ENCODE data around the gene WASHC4.
"Not testable (repeated sequence)": the region's sequence is repeated elsewhere in the genome, so short reads cannot be mapped to it uniquely, and the experiment has no call there.

The WASHC4 gene

GRCh38 chr12:105089817-105090216 is 17.7 kb upstream of the WASHC4 start:
- no peak for FAIRE-seq

GRCh38 chr12:105090361-105090760 is 17.2 kb upstream of the WASHC4 start:
- FAIRE-seq (no peak), DNase-seq (ENCODE audit: insufficient read length, low spot score) (no peak)

More at GRCh38 chr12:105089817-105090216, 17.7 kb upstream of the WASHC4 start:
- no peak for DNase-seq (ENCODE audit: insufficient read length, low spot score)

GRCh38 chr12:105091476-105092206 is 15.9 kb upstream of the WASHC4 start:
- no peak for FAIRE-seq
- DNase-seq (ENCODE audit: insufficient read length, low spot score), result no peak

DNA sequence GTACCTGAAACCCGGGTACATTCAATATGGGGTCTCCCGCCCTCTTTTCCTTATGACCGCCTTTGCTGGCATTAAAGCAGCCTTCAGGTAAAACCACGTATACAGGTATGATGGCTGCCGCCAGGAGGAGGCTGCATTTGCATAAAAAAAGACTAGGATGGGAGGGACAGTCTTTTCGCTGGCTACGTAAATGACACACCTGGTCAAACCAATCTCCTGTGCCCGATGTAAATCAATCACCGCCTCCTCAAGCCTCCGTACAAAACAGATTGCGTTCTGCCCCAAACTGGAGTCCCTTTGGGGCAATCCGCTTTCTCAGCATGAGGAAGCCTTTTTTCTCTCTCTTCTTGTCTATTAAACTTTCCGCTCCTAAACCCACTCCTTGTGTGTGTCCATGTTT is 15.2 kb upstream of the WASHC4 start:
- FAIRE-seq (no peak), DNase-seq (ENCODE audit: insufficient read length, low spot score) (no peak)

DNA sequence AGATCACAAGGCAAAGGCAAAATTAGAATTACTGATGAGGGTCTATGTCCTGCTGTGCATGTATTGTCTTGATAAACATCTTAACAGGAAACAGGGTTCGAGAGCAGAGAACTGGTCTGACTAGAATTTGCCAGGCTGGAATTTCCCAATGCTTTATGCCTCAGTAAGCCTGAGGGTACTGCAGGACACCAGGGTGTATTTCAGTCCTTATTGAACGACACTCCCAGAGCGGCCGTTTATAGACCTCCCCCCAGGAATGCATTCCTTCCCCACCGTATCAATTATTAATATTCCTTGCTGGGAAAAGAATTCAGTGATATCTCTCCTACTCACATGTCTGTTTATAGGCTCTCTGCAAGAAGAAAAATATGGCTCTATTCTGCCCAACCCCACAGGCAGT is 12.2 kb upstream of the WASHC4 start:
- FAIRE-seq; DNase-seq (ENCODE audit: insufficient read length, low spot score): not testable (repeated sequence)

DNA sequence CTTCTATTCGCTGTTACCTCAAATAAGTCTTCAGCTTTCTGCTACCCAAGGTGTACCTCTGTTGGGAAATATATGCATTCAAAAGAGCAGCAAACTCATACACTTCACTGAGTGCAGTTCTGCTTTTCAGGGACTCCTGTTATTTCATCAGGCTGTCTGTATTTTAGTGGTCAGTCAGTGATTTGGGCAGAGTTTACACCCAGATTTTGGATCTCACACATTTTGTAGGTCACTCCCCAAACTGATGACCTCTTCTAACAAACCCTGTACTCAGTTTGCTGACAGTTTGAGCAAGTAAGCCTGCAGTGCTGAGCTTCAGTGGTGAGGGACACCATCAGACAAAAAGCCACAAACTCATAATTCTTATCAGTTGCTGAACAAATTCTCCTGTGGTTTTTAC is 8.2 kb upstream of the WASHC4 start:
- DNase-seq (ENCODE audit: insufficient read length, low spot score), result no peak
- FAIRE-seq, result no peak

- no peak for FAIRE-seq
- DNase-seq (ENCODE audit: insufficient read length, low spot score), result no peak
Observed at GRCh38 chr12:105100207-105100985, 7.1 kb upstream of the WASHC4 start.

- peak; percentile 73 for FAIRE-seq
Observed at GRCh38 chr12:105100998-105101397, 6.5 kb upstream of the WASHC4 start.

DNA sequence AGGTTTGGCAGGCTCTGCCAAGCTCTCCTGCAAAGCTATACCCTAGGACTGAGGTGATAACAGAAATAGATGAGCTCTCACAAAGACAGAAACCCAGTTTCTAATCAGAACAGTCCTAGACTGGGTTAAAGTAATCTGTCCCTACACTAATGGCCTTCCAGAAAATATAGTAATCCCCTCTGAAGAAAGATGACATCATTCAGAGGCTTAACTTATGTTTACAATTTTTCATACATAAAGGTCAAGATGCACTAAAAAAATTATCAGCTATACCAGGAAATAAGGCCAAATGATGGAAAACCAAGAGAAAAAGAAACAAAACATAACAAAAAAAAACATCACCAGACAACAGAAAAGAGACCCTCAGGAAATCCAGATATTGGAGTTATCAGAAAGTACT is 4.9 kb upstream of the WASHC4 start:
- DNase-seq (ENCODE audit: insufficient read length, low spot score) (no peak), FAIRE-seq (no peak)

More at GRCh38 chr12:105100998-105101397, 6.5 kb upstream of the WASHC4 start:
- no peak for DNase-seq (ENCODE audit: insufficient read length, low spot score)

- no peak for DNase-seq (ENCODE audit: insufficient read length, low spot score)
- no peak for FAIRE-seq
Observed at GRCh38 chr12:105104762-105105161, 2.8 kb upstream of the WASHC4 start.

DNA sequence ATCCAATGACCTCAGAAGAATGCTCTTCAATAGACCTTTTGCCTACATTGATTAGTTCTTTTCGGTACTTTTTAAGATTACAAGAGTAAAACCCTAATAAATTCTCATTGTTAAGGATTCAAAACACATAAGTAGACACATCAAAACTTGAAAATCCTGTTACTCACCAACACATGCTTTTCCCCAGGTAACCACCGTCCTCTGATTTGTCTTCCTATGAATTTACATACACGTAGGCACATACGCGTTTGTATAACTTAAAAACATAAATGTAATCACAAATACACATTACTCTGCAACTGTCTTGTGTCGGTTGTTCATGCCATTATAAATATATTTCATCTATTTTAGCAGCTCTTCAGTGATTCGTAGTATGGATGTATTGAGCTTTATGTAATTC is 910 bp upstream of the WASHC4 start:
- FAIRE-seq (peak; percentile 14), DNase-seq (ENCODE audit: insufficient read length, low spot score) (no peak)

DNA sequence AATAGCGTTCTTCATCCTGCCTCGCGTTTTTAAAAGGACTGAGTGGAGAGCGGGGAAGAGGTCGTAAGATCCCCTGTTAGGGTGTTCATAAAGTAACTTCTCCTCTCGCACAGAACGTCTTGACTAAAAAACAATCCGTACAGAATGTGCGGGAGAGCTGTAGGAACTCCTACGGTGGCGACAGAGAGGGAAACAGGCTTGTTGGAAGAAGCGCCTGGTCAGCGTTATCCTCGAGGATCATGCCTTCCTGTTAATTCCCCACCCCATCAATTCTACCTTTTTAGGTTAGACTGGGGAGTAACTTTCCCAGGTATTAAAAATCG is 399 bp upstream of the WASHC4 start:
- no peak for DNase-seq (ENCODE audit: insufficient read length, low spot score)
- peak; percentile 88 for FAIRE-seq

GRCh38 chr12:105109465-105110212 is 2.1 kb downstream of the WASHC4 start:
- DNase-seq (ENCODE audit: insufficient read length, low spot score), result no peak
- FAIRE-seq, result peak; percentile 92

DNA sequence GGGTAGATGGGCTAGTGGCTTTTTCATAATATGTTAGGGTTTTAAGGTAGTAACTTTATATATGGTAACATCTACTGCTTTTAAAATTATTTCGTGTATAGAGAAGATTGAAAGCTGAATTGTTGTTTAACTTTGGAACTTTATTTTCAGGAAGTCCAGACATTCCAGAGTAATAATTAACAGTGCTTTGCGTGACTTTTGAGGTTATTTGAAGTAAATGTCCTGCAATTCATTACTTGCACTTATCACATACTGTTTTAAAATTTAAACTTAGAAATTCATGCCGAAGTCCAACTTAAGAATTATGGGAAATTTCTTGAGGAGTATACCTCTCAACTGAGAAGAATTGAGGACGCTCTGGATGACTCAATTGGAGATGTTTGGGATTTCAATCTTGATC is 3.3 kb downstream of the WASHC4 start:
- DNase-seq (ENCODE audit: insufficient read length, low spot score), result no peak
- peak; percentile 78 for FAIRE-seq

- FAIRE-seq (no peak), DNase-seq (ENCODE audit: insufficient read length, low spot score) (no peak)
Observed at GRCh38 chr12:105113094-105113493, 5.6 kb downstream of the WASHC4 start.

DNA sequence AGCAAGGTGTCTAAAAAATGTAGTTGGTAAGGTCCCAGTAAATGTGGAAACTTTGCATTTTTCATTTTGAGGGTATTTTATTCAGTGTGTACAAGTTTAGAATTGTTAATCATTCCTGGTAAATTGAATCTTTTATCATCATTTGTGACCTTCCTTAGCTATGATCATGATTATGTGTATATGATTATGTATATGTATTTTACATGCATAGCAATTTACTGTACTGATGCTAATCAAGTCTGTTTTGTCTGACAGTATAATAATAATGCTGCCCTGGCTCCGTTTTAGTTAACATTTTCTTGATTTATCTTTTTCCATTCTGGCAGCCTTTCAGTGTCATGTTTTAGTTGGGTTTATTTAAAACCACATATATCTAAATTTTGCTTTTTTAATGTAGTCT is 9.4 kb downstream of the WASHC4 start:
- FAIRE-seq (no peak), DNase-seq (ENCODE audit: insufficient read length, low spot score) (no peak)

- no peak for DNase-seq (ENCODE audit: insufficient read length, low spot score)
- FAIRE-seq, result no peak
Observed at GRCh38 chr12:105120551-105120950, 13.0 kb downstream of the WASHC4 start.

- FAIRE-seq (peak; percentile 26), DNase-seq (ENCODE audit: insufficient read length, low spot score) (no peak)
Observed at GRCh38 chr12:105138248-105138647, 30.7 kb downstream of the WASHC4 start.

GRCh38 chr12:105141320-105141922 is 33.9 kb downstream of the WASHC4 start:
- DNase-seq (ENCODE audit: insufficient read length, low spot score) (no peak), FAIRE-seq (no peak)

GRCh38 chr12:105142259-105142658 is 34.7 kb downstream of the WASHC4 start:
- DNase-seq (ENCODE audit: insufficient read length, low spot score) (no peak), FAIRE-seq (peak; percentile 54)

- DNase-seq (ENCODE audit: insufficient read length, low spot score), result no peak
- FAIRE-seq, result peak; percentile 26
Observed at GRCh38 chr12:105156260-105156659, 48.7 kb downstream of the WASHC4 start.
